Sigmoid colon (tissue), 7 donors: Measurements from ENCODE around the gene TMEFF2. TPM values are rescaled to one million over a fixed set of nuclear protein-coding genes. Genes with fewer than 3 reads are reported as not detected.
"Not testable (repeated sequence)": the region's sequence is repeated elsewhere in the genome, so short reads cannot be mapped to it uniquely, and the experiment has no call there.

Experiments
- DNase-seq: peaks from one replicate; pipeline ENCODE4 v3.0.0-alpha.2; 2019
- H3K27ac ChIP-seq, 4 donors: fragments of 200-600 bp; sonication (generic); one replicate each; pipeline ENCODE4 v1.5.1; 2016 to 2019; ENCODE audit warnings: mild to moderate bottlenecking in 1 of 4
- H3K27me3 ChIP-seq, 3 donors: fragments of 200-600 bp; sonication (generic); one replicate each; pipeline ENCODE4 v1.5.1; 2019; ENCODE audit warnings: mild to moderate bottlenecking in 1 of 3
- H3K36me3 ChIP-seq, 4 donors: fragments of 200-600 bp; sonication (generic); one replicate each; pipeline ENCODE4 v1.5.1; 2016 to 2019
- H3K4me1 ChIP-seq, 4 donors: fragments of 200-600 bp; sonication (generic); one replicate each; pipeline ENCODE4 v1.5.1; 2017 to 2019
- H3K4me3 ChIP-seq, 4 donors: fragments of 200-600 bp; sonication (generic); one replicate each; pipeline ENCODE4 v1.5.1; 2017 to 2019; ENCODE audit warnings: mild to moderate bottlenecking in 2 of 4, moderate library complexity in 1 of 4
- H3K9me3 ChIP-seq, 4 donors: fragments of 200-600 bp in 3 of 4; sonication (generic) in 3 of 4; one replicate each; pipeline versions ENCODE4 v1.5.1 to v1.6.1; 2013 to 2019
- CTCF ChIP-seq, 4 experiments: fragments of 450-650 bp in 3 of 4; fragments of 200-600 bp in 1 of 4; IDR thresholded peaks; one replicate each; pipeline ENCODE4 v1.5.1; 2016 to 2019; ENCODE audit warnings: antibody characterized with exemption in 4 of 4, mild to moderate bottlenecking in 3 of 4, moderate library complexity in 2 of 4
- EP300 ChIP-seq, 4 donors: sonication (generic); formaldehyde crosslinking; IDR thresholded peaks; one replicate each; pipeline ENCODE4 v1.6.1; 2017; ENCODE audit warnings: antibody characterized with exemption in 4 of 4
- POLR2A ChIP-seq, 2 donors: fragments of 450-650 bp; IDR thresholded peaks; one replicate each; pipeline ENCODE4 v1.6.1; 2016; ENCODE audit warnings: antibody characterized with exemption in 2 of 2, mild to moderate bottlenecking in 2 of 2, moderate library complexity in 2 of 2
- POLR2AphosphoS5 ChIP-seq, 4 donors: sonication (generic); formaldehyde crosslinking; IDR thresholded peaks; one replicate each; pipeline ENCODE4 v1.6.1; 2017; ENCODE audit warnings: antibody characterized with exemption in 4 of 4
- WGBS, 2 donors: extraction: QIAGEN DNeasy Blood & Tissue Kit; methylation state at CpG; one replicate each; pipeline ENCODE4 v1.1.7; 2013; 5-methylcytosine and 5-hydroxymethylcytosine counted together
- intact Hi-C: fragments of 100-400 bp; cut with DNase I; formaldehyde crosslinking; loops from one replicate; pipeline ENCODE4 v1.15.1; 2023
- polyA plus RNA-seq, 3 donors: library from polyadenylated mRNA; stranded (reverse); fragments of 200-250 nt; gene quantifications; one replicate each; pipeline ENCODE4 v1.2.3, GENCODE V29; 2013
- total RNA-seq, 4 donors: library from RNA; depleted of rRNA; stranded (reverse); fragments of >200 nt; gene quantifications; one replicate each; pipeline ENCODE4 v1.1.0, GENCODE V29; 2016
- donor health status: healthy with polysubstance abuse.
- donor health status: Bipolar disorder and iron deficiency.
- donor health status: healthy.

Gene TMEFF2
- total and polyA plus RNA-seq, 7 donors = 0.16 to 1.4 (median 0.32) TPM; not detected in 1

GRCh38 chr2:192140236-192140839, 54.4 kb downstream of the TMEFF2 start:
- H3K36me3 ChIP-seq = no peaks in the 10 kb centered on the region
- intact Hi-C loops = no loop called here
- no peaks in the 10 kb centered on the region for H3K9me3 ChIP-seq
- no peak overlapping the region for H3K27ac ChIP-seq
- TF ChIP-seq EP300 (IDR thresholded peaks at IDR 0.05) (no peak), POLR2AphosphoS5 (IDR thresholded peaks at IDR 0.05) (no peak), POLR2A (IDR thresholded peaks at IDR 0.05) (no peak), CTCF (IDR thresholded peaks at IDR 0.05) (no peak)
- H3K4me1 ChIP-seq = no peaks in the 10 kb centered on the region
- WGBS, 2 donors = 82 to 83% methylated on average over 7 of the region's 7 CpGs
- no peak for DNase-seq
- H3K27me3 ChIP-seq = no peaks in the 10 kb centered on the region
- H3K4me3 ChIP-seq = no peak overlapping the region

GRCh38 chr2:192139813-192140212, 54.9 kb downstream of the TMEFF2 start:
- no peaks in the 10 kb centered on the region for H3K27me3 ChIP-seq
- H3K27ac ChIP-seq = no peak overlapping the region
- no peaks in the 10 kb centered on the region for H3K9me3 ChIP-seq
- intact Hi-C loops = no loop called here
- WGBS, 2 donors = 6 to 48% methylated on average over 1 of the region's 1 CpG
- no peak for DNase-seq
- no peak overlapping the region for H3K4me3 ChIP-seq
- TF ChIP-seq POLR2AphosphoS5 (IDR thresholded peaks at IDR 0.05) (no peak), POLR2A (IDR thresholded peaks at IDR 0.05) (no peak), CTCF (IDR thresholded peaks at IDR 0.05) (no peak), EP300 (IDR thresholded peaks at IDR 0.05) (no peak)
- H3K36me3 ChIP-seq = no peaks in the 10 kb centered on the region
- no peaks in the 10 kb centered on the region for H3K4me1 ChIP-seq

GRCh38 chr2:192137451-192137850, 57.3 kb downstream of the TMEFF2 start:
- DNase-seq = no peak
- TF ChIP-seq POLR2AphosphoS5 (IDR thresholded peaks at IDR 0.05) (no peak), CTCF (IDR thresholded peaks at IDR 0.05) (no peak), POLR2A (IDR thresholded peaks at IDR 0.05) (no peak), EP300 (IDR thresholded peaks at IDR 0.05) (no peak)
- Histone ChIP-seq H3K9me3 (no peaks in the 10 kb centered on the region), H3K27ac (no peak overlapping the region), H3K36me3 (no peaks in the 10 kb centered on the region), H3K27me3 (no peaks in the 10 kb centered on the region), H3K4me1 (no peaks in the 10 kb centered on the region), H3K4me3 (no peak overlapping the region)
- WGBS, 2 donors = 70 to 76% methylated on average over 1 of the region's 1 CpG
- intact Hi-C loops = no loop called here

GRCh38 chr2:192132604-192133003, 62.1 kb downstream of the TMEFF2 start:
- H3K9me3 ChIP-seq, H3K36me3 ChIP-seq, H3K4me3 ChIP-seq, H3K4me1 ChIP-seq, DNase-seq, H3K27ac ChIP-seq, H3K27me3 ChIP-seq, intact Hi-C loops: not testable (repeated sequence)
- WGBS, 2 donors = 94% methylated on average over 15 of the region's 15 CpGs

GRCh38 chr2:192130312-192130711, 64.4 kb downstream of the TMEFF2 start:
- H3K27me3 ChIP-seq, intact Hi-C loops, H3K36me3 ChIP-seq, H3K27ac ChIP-seq, H3K4me3 ChIP-seq, H3K9me3 ChIP-seq, DNase-seq: not testable (repeated sequence)
- H3K4me1 ChIP-seq = peaks cover 0 to 16% (median 5%) of the 10 kb centered on the region in 4 donors
- WGBS, 2 donors = 77 to 85% methylated on average over 5 of the region's 5 CpGs

- intact Hi-C loops = no loop called here
- WGBS, 2 donors = 72 to 83% methylated on average over 4 of the region's 4 CpGs
- DNase-seq = no peak
- no peak for TF ChIP-seq POLR2AphosphoS5 (IDR thresholded peaks at IDR 0.05)
- Histone ChIP-seq H3K36me3 (no peaks in the 10 kb centered on the region), H3K9me3 (no peaks in the 10 kb centered on the region), H3K27me3 (no peaks in the 10 kb centered on the region), H3K4me3 (no peak overlapping the region), H3K27ac (peak overlapping the region in 3 of 4 donors; percentile 31 to 46 (median 35)), H3K4me1 (peaks cover 0 to 30% (median 17%) of the 10 kb centered on the region in 4 donors)
Observed at GRCh38 chr2:192128655-192129054, 66.1 kb downstream of the TMEFF2 start.
